OCI-LY1 (cell line): ENCODE data around the gene SLC22A1.

ENCODE experiments used
- H2AFZ ChIP-seq: fragments of 200-600 bp; sonication (generic), shearing (Covaris generic); 2 replicates; pipeline ENCODE4 v1.6.0; 2014; ENCODE audit warnings: antibody characterized with exemption, mild to moderate bottlenecking, low read length
- H3F3A ChIP-seq: fragments of 200-600 bp; sonication (generic), shearing (Covaris generic); 2 replicates; pipeline ENCODE4 v1.6.0; 2014; ENCODE audit warnings: mild to moderate bottlenecking, antibody characterized with exemption, low read length, moderate library complexity; ENCODE audit not compliant: insufficient read depth
- H3K27ac ChIP-seq: fragments of 200-600 bp; sonication (generic); 2 replicates; pipeline ENCODE4 v1.5.1; 2014; ENCODE audit warnings: low read length, mixed run types, mild to moderate bottlenecking, low read depth; ENCODE audit not compliant: poor library complexity, severe bottlenecking
- H3K27me3 ChIP-seq: fragments of 200-600 bp; sonication (generic); 2 replicates; pipeline ENCODE4 v1.6.0; 2014; ENCODE audit warnings: antibody characterized with exemption, mild to moderate bottlenecking, low read length, moderate library complexity; ENCODE audit not compliant: insufficient read depth
- H3K36me3 ChIP-seq: fragments of 200-600 bp; sonication (generic); 2 replicates; pipeline ENCODE4 v1.6.1; 2014; ENCODE audit warnings: mild to moderate bottlenecking, antibody characterized with exemption, low read length, moderate library complexity, mixed read lengths; ENCODE audit not compliant: insufficient read depth
- H3K4me1 ChIP-seq: fragments of 200-600 bp; sonication (generic); 2 replicates; pipeline ENCODE4 v1.5.1; 2014; ENCODE audit warnings: mild to moderate bottlenecking, low read length, moderate library complexity; ENCODE audit not compliant: insufficient read depth, severe bottlenecking
- H3K4me2 ChIP-seq: fragments of 200-600 bp; sonication (generic), shearing (Covaris generic); 2 replicates; pipeline ENCODE4 v1.6.1; 2014; ENCODE audit warnings: low read length
- H3K4me3 ChIP-seq: fragments of 200-600 bp; sonication (generic); 2 replicates; pipeline ENCODE4 v1.5.1; 2014; ENCODE audit warnings: low read length, low read depth, mild to moderate bottlenecking, mixed read lengths; ENCODE audit not compliant: poor library complexity, severe bottlenecking
- H3K79me2 ChIP-seq: fragments of 200-600 bp; shearing (Covaris generic); 2 replicates; pipeline ENCODE4 v1.6.1; 2016; ENCODE audit warnings: mixed run types, low read length, mixed read lengths; ENCODE audit not compliant: insufficient read depth
- H3K9ac ChIP-seq: fragments of 200-600 bp; sonication (generic), shearing (Covaris generic); 2 replicates; pipeline ENCODE4 v1.6.1; 2014; ENCODE audit warnings: mild to moderate bottlenecking, low read length, mixed read lengths
- H3K9me2 ChIP-seq: fragments of 200-600 bp; sonication (generic), shearing (Covaris generic); 2 replicates; pipeline ENCODE4 v1.6.1; 2014; ENCODE audit warnings: low read depth, mild to moderate bottlenecking, low read length, mixed read lengths
- H3K9me3 ChIP-seq: fragments of 200-600 bp; shearing (Covaris generic); 2 replicates; pipeline ENCODE4 v1.6.1; 2014; ENCODE audit warnings: low read length, mixed read lengths
- H4K20me1 ChIP-seq: fragments of 200-600 bp; sonication (generic), shearing (Covaris generic); 2 replicates; pipeline ENCODE4 v1.6.0; 2016; ENCODE audit warnings: mild to moderate bottlenecking, low read length; ENCODE audit not compliant: insufficient read depth
- EZH2 ChIP-seq: fragments of 200-600 bp; sonication (generic), shearing (Covaris generic); IDR thresholded peaks from 2 replicates; pipeline ENCODE4 v1.8.0; 2017; ENCODE audit warnings: borderline replicate concordance, mixed run types, mild to moderate bottlenecking, antibody characterized with exemption, low read length, moderate library complexity, mixed read lengths
- TF ChIP-seq, protein P1 (sequence below): fragments of 200-600 bp; sonication (generic), shearing (Covaris generic); IDR thresholded peaks from 2 replicates; pipeline ENCODE4 v1.5.1; 2017; ENCODE audit warnings: mild to moderate bottlenecking, antibody characterized with exemption, low read length, moderate library complexity, mixed read lengths

The SLC22A1 gene

DNA sequence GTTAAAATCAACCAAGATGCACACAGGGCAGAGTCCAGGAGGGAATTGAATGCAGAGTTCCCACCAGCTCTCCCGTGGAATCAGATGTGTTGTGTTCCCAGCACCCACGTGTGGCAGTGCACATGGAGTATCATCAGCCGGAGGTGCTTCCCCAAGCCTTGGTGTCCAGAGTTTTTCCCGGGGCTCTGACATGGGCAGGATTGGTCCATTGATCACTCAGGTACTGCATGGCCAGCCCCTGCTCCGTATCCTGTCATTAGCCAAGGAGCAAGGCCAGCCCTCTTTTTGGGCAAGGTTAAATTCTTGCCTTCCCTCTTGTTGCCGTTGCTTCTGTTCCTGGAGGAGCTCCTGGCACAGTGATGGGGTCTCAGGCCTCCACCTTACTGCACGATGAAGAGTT, 28.6 kb upstream of the SLC22A1 start:
- TF ChIP-seq EZH2 = no peak
- TF ChIP-seq, protein P1, sequence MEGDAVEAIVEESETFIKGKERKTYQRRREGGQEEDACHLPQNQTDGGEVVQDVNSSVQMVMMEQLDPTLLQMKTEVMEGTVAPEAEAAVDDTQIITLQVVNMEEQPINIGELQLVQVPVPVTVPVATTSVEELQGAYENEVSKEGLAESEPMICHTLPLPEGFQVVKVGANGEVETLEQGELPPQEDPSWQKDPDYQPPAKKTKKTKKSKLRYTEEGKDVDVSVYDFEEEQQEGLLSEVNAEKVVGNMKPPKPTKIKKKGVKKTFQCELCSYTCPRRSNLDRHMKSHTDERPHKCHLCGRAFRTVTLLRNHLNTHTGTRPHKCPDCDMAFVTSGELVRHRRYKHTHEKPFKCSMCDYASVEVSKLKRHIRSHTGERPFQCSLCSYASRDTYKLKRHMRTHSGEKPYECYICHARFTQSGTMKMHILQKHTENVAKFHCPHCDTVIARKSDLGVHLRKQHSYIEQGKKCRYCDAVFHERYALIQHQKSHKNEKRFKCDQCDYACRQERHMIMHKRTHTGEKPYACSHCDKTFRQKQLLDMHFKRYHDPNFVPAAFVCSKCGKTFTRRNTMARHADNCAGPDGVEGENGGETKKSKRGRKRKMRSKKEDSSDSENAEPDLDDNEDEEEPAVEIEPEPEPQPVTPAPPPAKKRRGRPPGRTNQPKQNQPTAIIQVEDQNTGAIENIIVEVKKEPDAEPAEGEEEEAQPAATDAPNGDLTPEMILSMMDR = no peak
- H3K4me3 ChIP-seq = no peak overlapping the region
- no peaks in the 10 kb centered on the region for H3K4me1 ChIP-seq
- no peaks in the 10 kb centered on the region for H3K27me3 ChIP-seq
- no peak overlapping the region for H3K9ac ChIP-seq
- no peaks in the 10 kb centered on the region for H3K79me2 ChIP-seq
- H3K9me3 ChIP-seq = no peaks in the 10 kb centered on the region
- no peaks in the 10 kb centered on the region for H4K20me1 ChIP-seq
- H3K4me2 ChIP-seq = no peak overlapping the region
- no peak overlapping the region for H3K27ac ChIP-seq
- no peaks in the 10 kb centered on the region for H3F3A ChIP-seq
- H3K36me3 ChIP-seq = peaks cover 51% of the 10 kb centered on the region
- H3K9me2 ChIP-seq = no peaks in the 10 kb centered on the region
- H2AFZ ChIP-seq = no peak overlapping the region

DNA sequence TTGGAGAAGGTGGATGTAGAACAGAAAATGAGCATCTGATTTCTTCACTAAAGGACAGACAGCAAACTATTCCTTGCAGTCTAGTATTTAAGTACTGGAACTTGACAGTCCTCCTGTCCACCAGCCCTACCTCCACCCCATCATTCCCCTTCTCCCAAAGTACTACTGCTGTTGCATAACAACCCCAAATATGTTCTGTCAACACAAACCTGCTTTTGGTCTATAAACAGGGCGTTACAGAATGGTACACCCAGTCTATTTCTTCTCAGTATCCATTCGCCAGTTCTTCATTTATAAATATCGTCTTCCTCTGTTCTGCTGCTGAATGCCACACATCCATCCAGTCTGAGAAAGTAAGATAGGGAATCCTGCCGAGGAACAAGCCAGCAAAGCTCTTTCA, 27.7 kb upstream of the SLC22A1 start:
- Histone ChIP-seq H3K9me3 (no peaks in the 10 kb centered on the region), H3K9me2 (no peaks in the 10 kb centered on the region), H3K36me3 (peaks cover 51% of the 10 kb centered on the region), H3K4me2 (no peak overlapping the region), H3K4me1 (no peaks in the 10 kb centered on the region), H2AFZ (no peak overlapping the region), H4K20me1 (no peaks in the 10 kb centered on the region), H3K9ac (no peak overlapping the region), H3K4me3 (no peak overlapping the region), H3K79me2 (no peaks in the 10 kb centered on the region), H3F3A (no peaks in the 10 kb centered on the region), H3K27ac (no peak overlapping the region), H3K27me3 (no peaks in the 10 kb centered on the region)
- TF ChIP-seq, protein P1 = no peak
- TF ChIP-seq EZH2 = no peak

DNA sequence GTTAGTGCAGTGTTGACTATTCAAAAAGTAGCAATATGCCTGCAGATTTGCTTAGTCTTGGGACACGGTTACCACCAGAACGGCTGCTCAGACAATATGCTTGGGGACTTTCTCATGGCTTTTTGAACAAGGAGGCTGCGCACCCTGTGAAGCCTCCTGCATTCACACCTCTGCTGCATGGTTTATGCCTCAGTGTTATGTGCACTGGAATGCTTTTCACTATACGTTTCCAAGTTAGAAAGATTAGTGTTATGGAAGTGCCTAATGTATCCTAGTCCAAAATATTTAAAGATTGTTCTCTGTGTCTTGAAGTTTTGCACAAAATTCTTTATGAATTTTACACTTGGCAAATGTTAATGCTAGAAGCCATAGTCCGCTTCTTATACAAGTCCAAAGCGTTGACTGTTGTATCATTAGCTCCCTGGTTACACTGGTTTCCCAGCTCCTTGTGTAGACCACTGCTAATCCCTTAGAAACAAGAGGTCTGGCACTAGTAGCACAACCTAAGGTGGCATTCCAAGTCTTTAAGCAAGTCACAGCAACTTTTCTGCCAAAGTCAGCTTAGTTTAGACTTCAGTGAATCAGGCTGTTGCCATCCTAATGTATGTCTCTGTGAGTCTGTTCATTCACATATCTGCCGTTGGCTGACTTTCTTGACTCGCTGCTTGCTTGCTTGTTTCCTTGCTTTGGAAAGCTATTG, 26.3 kb upstream of the SLC22A1 start:
- Histone ChIP-seq H4K20me1 (no peaks in the 10 kb centered on the region), H3F3A (no peaks in the 10 kb centered on the region), H3K27me3 (no peaks in the 10 kb centered on the region), H3K36me3 (peaks cover 37% of the 10 kb centered on the region; the same call in 1 of the 2 replicates), H3K4me3 (no peak overlapping the region), H2AFZ (no peak overlapping the region), H3K4me2 (no peak overlapping the region), H3K27ac (no peak overlapping the region), H3K4me1 (no peaks in the 10 kb centered on the region), H3K9me3 (no peaks in the 10 kb centered on the region), H3K79me2 (no peaks in the 10 kb centered on the region), H3K9me2 (no peaks in the 10 kb centered on the region), H3K9ac (no peak overlapping the region)
- TF ChIP-seq EZH2 = no peak
- TF ChIP-seq, protein P1 = no peak
